ENCODE measurements around the gene TRPM6. TPM values are rescaled to one million over a fixed set of nuclear protein-coding genes. Genes with fewer than 3 reads are reported as not detected.

Gene TRPM6
- total RNA-seq, 2 experiments from 2014 or later = not detected

DNA sequence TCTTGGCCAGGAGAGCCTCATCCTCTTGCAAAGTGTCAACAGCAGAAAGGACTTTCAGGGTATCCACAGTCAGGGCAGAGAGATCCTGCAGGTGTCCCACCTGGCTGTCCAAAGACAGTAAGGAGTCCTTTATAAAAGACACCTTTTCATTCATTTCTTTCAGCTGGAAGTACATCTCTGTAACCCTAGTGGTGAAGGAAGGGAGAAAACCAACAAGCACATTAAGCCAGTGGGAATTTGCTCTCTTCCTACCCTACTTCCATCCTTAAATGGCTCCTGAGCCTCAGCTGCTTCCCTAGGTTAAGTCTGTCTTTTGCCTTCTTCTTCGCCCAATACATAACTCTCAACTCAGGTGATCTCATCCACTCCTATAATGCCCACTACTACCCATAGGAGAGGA is 124.8 kb downstream of the TRPM6 start:
- Histone ChIP-seq H4K20me1 (ENCODE audit: insufficient read depth, low read length) (no peaks in the 10 kb centered on the region), H3K79me2 (ENCODE audit: insufficient read depth, low read depth, low read length) (no peaks in the 10 kb centered on the region), H3K9me2 (ENCODE audit: insufficient read depth, low read length) (no peaks in the 10 kb centered on the region), H3K4me2 (ENCODE audit: low read length) (no peak overlapping the region), H2AFZ (ENCODE audit: low read length) (no peak overlapping the region), H3K27ac (ENCODE audit: low read depth, low read length, poor library complexity, severe bottlenecking) (no peak overlapping the region), H3K4me3 (ENCODE audit: low read depth, low read length, poor library complexity, severe bottlenecking) (no peak overlapping the region), H3K9me3 (ENCODE audit: low read length) (no peaks in the 10 kb centered on the region), H3K36me3 (ENCODE audit: insufficient read depth, low read length) (no peaks in the 10 kb centered on the region), H3K4me1 (ENCODE audit: insufficient read depth, low read length, poor library complexity, severe bottlenecking) (no peaks in the 10 kb centered on the region)
- intact Hi-C loops (cut with micrococcal nuclease; ENCODE audit: unreplicated experiment) = no loop called here
- ChIA-PET POLR2A (no interaction called here), CTCF (ENCODE audit: unreplicated experiment) (no interaction called here)
- DNase-seq (ENCODE audit: low spot score) = no peak
- no TSS peak for BruUV-seq (replicated peaks)
- TF ChIP-seq EZH2phosphoT487 (IDR thresholded peaks at IDR 0.05; ENCODE audit: borderline replicate concordance, low read depth, low read length) = no peak
- TF ChIP-seq, protein P1, sequence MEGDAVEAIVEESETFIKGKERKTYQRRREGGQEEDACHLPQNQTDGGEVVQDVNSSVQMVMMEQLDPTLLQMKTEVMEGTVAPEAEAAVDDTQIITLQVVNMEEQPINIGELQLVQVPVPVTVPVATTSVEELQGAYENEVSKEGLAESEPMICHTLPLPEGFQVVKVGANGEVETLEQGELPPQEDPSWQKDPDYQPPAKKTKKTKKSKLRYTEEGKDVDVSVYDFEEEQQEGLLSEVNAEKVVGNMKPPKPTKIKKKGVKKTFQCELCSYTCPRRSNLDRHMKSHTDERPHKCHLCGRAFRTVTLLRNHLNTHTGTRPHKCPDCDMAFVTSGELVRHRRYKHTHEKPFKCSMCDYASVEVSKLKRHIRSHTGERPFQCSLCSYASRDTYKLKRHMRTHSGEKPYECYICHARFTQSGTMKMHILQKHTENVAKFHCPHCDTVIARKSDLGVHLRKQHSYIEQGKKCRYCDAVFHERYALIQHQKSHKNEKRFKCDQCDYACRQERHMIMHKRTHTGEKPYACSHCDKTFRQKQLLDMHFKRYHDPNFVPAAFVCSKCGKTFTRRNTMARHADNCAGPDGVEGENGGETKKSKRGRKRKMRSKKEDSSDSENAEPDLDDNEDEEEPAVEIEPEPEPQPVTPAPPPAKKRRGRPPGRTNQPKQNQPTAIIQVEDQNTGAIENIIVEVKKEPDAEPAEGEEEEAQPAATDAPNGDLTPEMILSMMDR (conservative IDR thresholded peaks at IDR 0.05; ENCODE audit: low read length) = no peak

DNA sequence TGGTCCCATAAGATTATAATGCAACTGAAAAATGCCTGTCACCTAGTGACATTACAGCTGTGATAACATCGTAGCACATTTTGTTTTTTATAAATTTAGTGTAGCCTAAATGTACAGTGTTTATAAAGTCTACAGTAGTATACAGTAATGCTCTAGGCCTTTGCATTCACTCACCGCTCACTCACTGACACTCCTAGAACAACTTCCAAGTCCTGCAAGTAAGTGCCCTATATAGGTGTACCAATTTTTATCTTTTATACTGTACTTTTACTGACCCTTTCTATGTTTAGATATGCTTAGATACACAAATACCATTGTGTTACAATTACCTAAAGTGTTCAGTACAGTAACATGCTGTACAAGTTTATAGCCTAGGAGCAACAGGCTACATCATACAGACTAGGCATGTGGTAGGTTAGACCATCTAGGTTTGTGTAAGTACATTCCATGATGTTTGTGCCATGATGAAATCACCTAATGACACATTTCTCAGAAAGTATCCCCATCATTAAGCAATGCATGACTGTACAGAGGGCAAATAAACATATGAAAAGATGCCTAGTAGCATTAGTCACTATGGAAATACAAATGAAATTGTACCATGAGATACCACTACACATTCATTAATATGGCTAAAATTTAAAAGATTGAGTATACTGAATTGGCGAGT is 127.6 kb downstream of the TRPM6 start:
- ChIA-PET CTCF (ENCODE audit: unreplicated experiment) (no interaction called here), POLR2A (no interaction called here)
- Histone ChIP-seq H3K9me3 (ENCODE audit: low read length) (no peaks in the 10 kb centered on the region), H3K4me3 (ENCODE audit: low read depth, low read length, poor library complexity, severe bottlenecking) (no peak overlapping the region), H3K9me2 (ENCODE audit: insufficient read depth, low read length) (no peaks in the 10 kb centered on the region), H3K36me3 (ENCODE audit: insufficient read depth, low read length) (no peaks in the 10 kb centered on the region), H3K27ac (ENCODE audit: low read depth, low read length, poor library complexity, severe bottlenecking) (no peak overlapping the region), H3K4me2 (ENCODE audit: low read length) (no peak overlapping the region), H4K20me1 (ENCODE audit: insufficient read depth, low read length) (no peaks in the 10 kb centered on the region), H2AFZ (ENCODE audit: low read length) (no peak overlapping the region), H3K79me2 (ENCODE audit: insufficient read depth, low read depth, low read length) (no peaks in the 10 kb centered on the region), H3K4me1 (ENCODE audit: insufficient read depth, low read length, poor library complexity, severe bottlenecking) (no peaks in the 10 kb centered on the region)
- no peak for DNase-seq (ENCODE audit: low spot score)
- no TSS peak for BruUV-seq (replicated peaks)
- no peak for TF ChIP-seq EZH2phosphoT487 (IDR thresholded peaks at IDR 0.05; ENCODE audit: borderline replicate concordance, low read depth, low read length)
- TF ChIP-seq, protein P1 (conservative IDR thresholded peaks at IDR 0.05; ENCODE audit: low read length) = no peak
- intact Hi-C loops (cut with micrococcal nuclease; ENCODE audit: unreplicated experiment) = no loop called here

DNA sequence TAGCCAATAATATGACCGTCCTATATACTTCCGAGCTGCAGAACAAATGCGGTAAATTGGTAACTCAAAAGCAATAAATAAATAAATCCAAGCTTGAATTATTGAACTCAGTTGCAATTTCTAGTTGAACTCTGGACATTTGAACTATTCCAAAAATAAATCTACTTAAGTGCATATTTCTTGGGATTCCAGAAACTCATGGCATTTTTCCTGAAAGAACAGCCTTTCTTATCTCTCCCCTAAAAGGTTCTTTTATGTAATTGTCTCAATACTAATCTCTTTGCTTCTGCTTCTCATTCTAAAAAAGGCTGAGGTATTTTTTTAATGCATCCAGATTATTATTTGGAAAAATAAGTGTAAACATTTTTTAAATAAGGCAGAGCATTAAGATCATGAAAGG is 131.7 kb downstream of the TRPM6 start:
- TF ChIP-seq EZH2phosphoT487 (IDR thresholded peaks at IDR 0.05; ENCODE audit: borderline replicate concordance, low read depth, low read length) = no peak
- TF ChIP-seq, protein P1 (conservative IDR thresholded peaks at IDR 0.05; ENCODE audit: low read length) = no peak
- Histone ChIP-seq H3K9me2 (ENCODE audit: insufficient read depth, low read length) (no peaks in the 10 kb centered on the region), H3K79me2 (ENCODE audit: insufficient read depth, low read depth, low read length) (no peaks in the 10 kb centered on the region), H2AFZ (ENCODE audit: low read length) (no peak overlapping the region), H3K4me3 (ENCODE audit: low read depth, low read length, poor library complexity, severe bottlenecking) (no peak overlapping the region), H3K36me3 (ENCODE audit: insufficient read depth, low read length) (no peaks in the 10 kb centered on the region), H3K4me1 (ENCODE audit: insufficient read depth, low read length, poor library complexity, severe bottlenecking) (no peaks in the 10 kb centered on the region), H3K9me3 (ENCODE audit: low read length) (no peaks in the 10 kb centered on the region), H4K20me1 (ENCODE audit: insufficient read depth, low read length) (no peaks in the 10 kb centered on the region), H3K27ac (ENCODE audit: low read depth, low read length, poor library complexity, severe bottlenecking) (no peak overlapping the region), H3K4me2 (ENCODE audit: low read length) (no peak overlapping the region)
- no TSS peak for BruUV-seq (replicated peaks)
- no peak for DNase-seq (ENCODE audit: low spot score)
- ChIA-PET CTCF (ENCODE audit: unreplicated experiment) (no interaction called here), POLR2A (no interaction called here)
- intact Hi-C loops (cut with micrococcal nuclease; ENCODE audit: unreplicated experiment) = no loop called here

Data from OCI-LY7 (cell line).